GM23338 (cell line): ENCODE data around the gene EDEM1.

Experiments used
- CREB1 ChIP-seq: fragments of 250-450 bp; sonication (Bioruptor Pico); IDR thresholded peaks from 2 replicates; pipeline ENCODE4 v1.5.0; 2020; ENCODE audit warnings: low read depth, mild to moderate bottlenecking, moderate library complexity
- EZH2 ChIP-seq: fragments of 200-600 bp; sonication (generic); IDR thresholded peaks from one replicate; pipeline ENCODE4 v1.8.0; 2017; ENCODE audit warnings: antibody characterized with exemption, mild to moderate bottlenecking, low read depth; ENCODE audit not compliant: unreplicated experiment
- EZH2phosphoT487 ChIP-seq: fragments of 200-600 bp; sonication (generic); IDR thresholded peaks from one replicate; pipeline ENCODE4 v1.8.1; 2018; ENCODE audit warnings: antibody characterized with exemption; ENCODE audit not compliant: unreplicated experiment
- JUNB ChIP-seq: IDR thresholded peaks from one replicate; pipeline ENCODE4 v1.6.1; 2016; ENCODE audit warnings: antibody characterized with exemption; ENCODE audit not compliant: unreplicated experiment
- POLR2AphosphoS5 ChIP-seq: IDR thresholded peaks from 2 replicates; pipeline ENCODE4 v1.6.1; 2016; ENCODE audit warnings: antibody characterized with exemption, low read depth
- STAT1 ChIP-seq: IDR thresholded peaks from one replicate; pipeline ENCODE4 v1.6.1; 2016; ENCODE audit warnings: antibody characterized with exemption; ENCODE audit not compliant: unreplicated experiment
- ZNF114 ChIP-seq: fragments of 250-450 bp; sonication (Bioruptor Pico); IDR thresholded peaks from 2 replicates; pipeline ENCODE4 v1.5.0; 2020; ENCODE audit warnings: mild to moderate bottlenecking, moderate library complexity
- TF ChIP-seq, protein P1 (sequence below), 2 experiments: fragments of 200-600 bp in 1 of 2; sonication (generic) in 1 of 2; conservative IDR thresholded peaks; 2 replicates each; pipeline versions ENCODE4 v1.5.1 to v1.6.1; 2016 to 2017; ENCODE audit warnings: antibody characterized with exemption in 2 of 2, low read depth in 2 of 2, mild to moderate bottlenecking in 2 of 2, moderate library complexity in 1 of 2
- TF ChIP-seq, protein P2 (sequence below): IDR thresholded peaks from one replicate; pipeline ENCODE4 v1.6.1; 2018; ENCODE audit warnings: antibody characterized with exemption; ENCODE audit not compliant: unreplicated experiment
- TF ChIP-seq, protein P3 (sequence below): IDR thresholded peaks from 2 replicates; pipeline ENCODE4 v1.6.1; 2016; ENCODE audit warnings: antibody characterized with exemption

DNA sequence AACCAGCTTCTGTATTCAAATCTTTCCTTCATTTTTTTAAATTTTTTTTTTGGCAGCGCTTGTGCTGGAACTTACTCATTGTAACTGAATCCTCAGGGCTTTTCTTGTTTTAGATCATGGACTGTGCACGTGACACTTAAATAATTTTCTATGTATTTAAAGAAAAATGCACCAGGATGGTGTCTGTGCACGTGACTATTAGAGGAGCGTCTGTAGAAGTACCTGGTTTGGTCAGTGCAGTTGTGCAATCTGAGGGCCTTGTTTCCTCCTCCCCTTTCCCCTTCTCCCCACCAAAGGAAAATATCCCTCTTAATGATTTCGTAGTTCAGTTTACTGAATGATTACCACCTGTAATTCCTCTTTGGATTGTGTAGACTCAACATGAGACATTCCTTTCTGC is 31.3 kb downstream of the EDEM1 start:
- TF ChIP-seq, protein P1, sequence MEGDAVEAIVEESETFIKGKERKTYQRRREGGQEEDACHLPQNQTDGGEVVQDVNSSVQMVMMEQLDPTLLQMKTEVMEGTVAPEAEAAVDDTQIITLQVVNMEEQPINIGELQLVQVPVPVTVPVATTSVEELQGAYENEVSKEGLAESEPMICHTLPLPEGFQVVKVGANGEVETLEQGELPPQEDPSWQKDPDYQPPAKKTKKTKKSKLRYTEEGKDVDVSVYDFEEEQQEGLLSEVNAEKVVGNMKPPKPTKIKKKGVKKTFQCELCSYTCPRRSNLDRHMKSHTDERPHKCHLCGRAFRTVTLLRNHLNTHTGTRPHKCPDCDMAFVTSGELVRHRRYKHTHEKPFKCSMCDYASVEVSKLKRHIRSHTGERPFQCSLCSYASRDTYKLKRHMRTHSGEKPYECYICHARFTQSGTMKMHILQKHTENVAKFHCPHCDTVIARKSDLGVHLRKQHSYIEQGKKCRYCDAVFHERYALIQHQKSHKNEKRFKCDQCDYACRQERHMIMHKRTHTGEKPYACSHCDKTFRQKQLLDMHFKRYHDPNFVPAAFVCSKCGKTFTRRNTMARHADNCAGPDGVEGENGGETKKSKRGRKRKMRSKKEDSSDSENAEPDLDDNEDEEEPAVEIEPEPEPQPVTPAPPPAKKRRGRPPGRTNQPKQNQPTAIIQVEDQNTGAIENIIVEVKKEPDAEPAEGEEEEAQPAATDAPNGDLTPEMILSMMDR (conservative IDR thresholded peaks at IDR 0.05; ENCODE audit: low read depth in 2 of 2), result no peak
- TF ChIP-seq EZH2 (no peak), POLR2AphosphoS5 (no peak), JUNB (no peak), CREB1 (CRISPR knock-in tag) (no peak), STAT1 (no peak), EZH2phosphoT487 (no peak), ZNF114 (CRISPR knock-in tag) (no peak)
- TF ChIP-seq, protein P2, sequence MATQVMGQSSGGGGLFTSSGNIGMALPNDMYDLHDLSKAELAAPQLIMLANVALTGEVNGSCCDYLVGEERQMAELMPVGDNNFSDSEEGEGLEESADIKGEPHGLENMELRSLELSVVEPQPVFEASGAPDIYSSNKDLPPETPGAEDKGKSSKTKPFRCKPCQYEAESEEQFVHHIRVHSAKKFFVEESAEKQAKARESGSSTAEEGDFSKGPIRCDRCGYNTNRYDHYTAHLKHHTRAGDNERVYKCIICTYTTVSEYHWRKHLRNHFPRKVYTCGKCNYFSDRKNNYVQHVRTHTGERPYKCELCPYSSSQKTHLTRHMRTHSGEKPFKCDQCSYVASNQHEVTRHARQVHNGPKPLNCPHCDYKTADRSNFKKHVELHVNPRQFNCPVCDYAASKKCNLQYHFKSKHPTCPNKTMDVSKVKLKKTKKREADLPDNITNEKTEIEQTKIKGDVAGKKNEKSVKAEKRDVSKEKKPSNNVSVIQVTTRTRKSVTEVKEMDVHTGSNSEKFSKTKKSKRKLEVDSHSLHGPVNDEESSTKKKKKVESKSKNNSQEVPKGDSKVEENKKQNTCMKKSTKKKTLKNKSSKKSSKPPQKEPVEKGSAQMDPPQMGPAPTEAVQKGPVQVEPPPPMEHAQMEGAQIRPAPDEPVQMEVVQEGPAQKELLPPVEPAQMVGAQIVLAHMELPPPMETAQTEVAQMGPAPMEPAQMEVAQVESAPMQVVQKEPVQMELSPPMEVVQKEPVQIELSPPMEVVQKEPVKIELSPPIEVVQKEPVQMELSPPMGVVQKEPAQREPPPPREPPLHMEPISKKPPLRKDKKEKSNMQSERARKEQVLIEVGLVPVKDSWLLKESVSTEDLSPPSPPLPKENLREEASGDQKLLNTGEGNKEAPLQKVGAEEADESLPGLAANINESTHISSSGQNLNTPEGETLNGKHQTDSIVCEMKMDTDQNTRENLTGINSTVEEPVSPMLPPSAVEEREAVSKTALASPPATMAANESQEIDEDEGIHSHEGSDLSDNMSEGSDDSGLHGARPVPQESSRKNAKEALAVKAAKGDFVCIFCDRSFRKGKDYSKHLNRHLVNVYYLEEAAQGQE, result no peak
- TF ChIP-seq, protein P3, sequence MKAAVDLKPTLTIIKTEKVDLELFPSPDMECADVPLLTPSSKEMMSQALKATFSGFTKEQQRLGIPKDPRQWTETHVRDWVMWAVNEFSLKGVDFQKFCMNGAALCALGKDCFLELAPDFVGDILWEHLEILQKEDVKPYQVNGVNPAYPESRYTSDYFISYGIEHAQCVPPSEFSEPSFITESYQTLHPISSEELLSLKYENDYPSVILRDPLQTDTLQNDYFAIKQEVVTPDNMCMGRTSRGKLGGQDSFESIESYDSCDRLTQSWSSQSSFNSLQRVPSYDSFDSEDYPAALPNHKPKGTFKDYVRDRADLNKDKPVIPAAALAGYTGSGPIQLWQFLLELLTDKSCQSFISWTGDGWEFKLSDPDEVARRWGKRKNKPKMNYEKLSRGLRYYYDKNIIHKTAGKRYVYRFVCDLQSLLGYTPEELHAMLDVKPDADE, result no peak
